Psoas muscle (tissue), 8 donors: ENCODE results near the gene TRMT13. TPM values are rescaled to one million over a fixed set of nuclear protein-coding genes. Genes with fewer than 3 reads are reported as not detected.
"Not testable (repeated sequence)": the region's sequence is repeated elsewhere in the genome, so short reads cannot be mapped to it uniquely, and the experiment has no call there.

Experiments
- ATAC-seq, 4 donors: fragments of 200-7000 bp; cut with Tn5 transposase; one replicate each; pipeline ENCODE4 v1.9.1; 2020; ENCODE audit warnings: moderate library complexity in 3 of 4, mild to moderate bottlenecking in 2 of 4
- DNase-seq, 2 donors: peaks; one replicate each; pipeline ENCODE4 v3.0.0-alpha.2; 2020
- H3K27ac ChIP-seq: fragments of 200-600 bp; one replicate; pipeline ENCODE4 v1.8.0; 2022
- H3K27me3 ChIP-seq, 3 donors: fragments of 200-600 bp in 1 of 3; one replicate each; pipeline versions ENCODE4 v1.6.1 to v1.8.0; 2013 to 2022; ENCODE audit warnings: low read length in 2 of 3, mild to moderate bottlenecking in 2 of 3, moderate library complexity in 1 of 3; ENCODE audit not compliant: insufficient read depth in 3 of 3
- H3K36me3 ChIP-seq, 2 donors: fragments of 200-600 bp in 1 of 2; one replicate each; pipeline versions ENCODE4 v1.6.1 to v1.8.0; 2013 to 2022; ENCODE audit warnings: low read depth in 1 of 2, mild to moderate bottlenecking in 1 of 2, moderate library complexity in 1 of 2; ENCODE audit not compliant: insufficient read depth in 1 of 2
- H3K4me1 ChIP-seq: fragments of 200-600 bp; one replicate; pipeline ENCODE4 v1.8.0; 2022
- H3K4me3 ChIP-seq: fragments of 200-600 bp; one replicate; pipeline ENCODE4 v1.8.0; 2022; ENCODE audit warnings: mild to moderate bottlenecking
- H3K9me3 ChIP-seq: fragments of 200-600 bp; one replicate; pipeline ENCODE4 v1.8.0; 2022
- CTCF ChIP-seq: fragments of 200-600 bp; IDR thresholded peaks from one replicate; pipeline ENCODE4 v1.8.0; 2022; ENCODE audit warnings: antibody characterized with exemption
- WGBS, 3 donors: extraction: QIAGEN DNeasy Blood & Tissue Kit; methylation state at CpG; one replicate each; pipeline versions ENCODE4 v1.1.6 to v1.1.7; 2013; 5-methylcytosine and 5-hydroxymethylcytosine counted together
- intact Hi-C, 2 donors: fragments of 100-400 bp; cut with DNase I; formaldehyde crosslinking; loops; one replicate each; pipeline versions ENCODE4 v1.11.0 to v1.14.2; 2022
- polyA plus RNA-seq, 3 donors: library from polyadenylated mRNA; stranded (reverse); fragments of 200-250 nt; gene quantifications; one replicate each; pipeline ENCODE4 v1.2.3, GENCODE V29; 2013
- total RNA-seq, 4 donors: library from RNA; stranded (reverse); fragmentation: NEBNext Ultra II Directional in 2 of 4; extraction: Animal tissue kit (Norgen Biotek cat#: 25700) in 2 of 4; gene quantifications; one replicate each; pipeline versions ENCODE4 v1.2.1 to v1.2.4, GENCODE V29; 2021 to 2023
- donor health status: healthy with polysubstance abuse.
- donor health status: DM: no; HTN: no; CAD: no; lungs with moderate emphysema.
- donor health status: Bipolar disorder and iron deficiency.
- donor health status: healthy.
- donor health status: DM: yes; HTN: yes; CAD: no.
- donor health status: DM: no; HTN: no; CAD: no.
- donor health status: DM: no; HTN: no; CAD: no.
- donor health status: DM: yes; HTN: yes; CAD: no.

TRMT13 gene
- total and polyA plus RNA-seq, 7 donors, result 4.9 to 15.2 (median 9.0) TPM

GRCh38 chr1:100183370-100183769 lies 50.4 kb downstream of the TRMT13 start:
- Histone ChIP-seq H3K4me3 (no peak overlapping the region), H3K9me3 (no peaks in the 10 kb centered on the region), H3K27ac (no peak overlapping the region), H3K4me1 (peaks cover 16% of the 10 kb centered on the region), H3K27me3 (no peaks in the 10 kb centered on the region), H3K36me3 (no peaks in the 10 kb centered on the region)
- intact Hi-C loops, result no loop called here
- no peak for DNase-seq
- no peak for TF ChIP-seq CTCF
- ATAC-seq, result no peak
- WGBS, 3 donors, result 94 to 98% (median 97%) methylated on average over 4 of the region's 4 CpGs

- H3K27me3 ChIP-seq, result no peaks in the 10 kb centered on the region
- no peak for DNase-seq
- no peaks in the 10 kb centered on the region for H3K36me3 ChIP-seq
- intact Hi-C loops, result no loop called here
- H3K4me1 ChIP-seq, result peaks cover 18% of the 10 kb centered on the region
- ATAC-seq, result no peak
- no peak overlapping the region for H3K4me3 ChIP-seq
- WGBS, 3 donors, result 15 to 32% (median 26%) methylated on average over 1 of the region's 1 CpG
- H3K27ac ChIP-seq, result no peak overlapping the region
- H3K9me3 ChIP-seq, result no peaks in the 10 kb centered on the region
- no peak for TF ChIP-seq CTCF
These were observed 51.6 kb downstream of the TRMT13 start for GRCh38 chr1:100184536-100184935.

GRCh38 chr1:100187912-100188311 lies 54.9 kb downstream of the TRMT13 start:
- H3K9me3 ChIP-seq, result no peaks in the 10 kb centered on the region
- no peaks in the 10 kb centered on the region for H3K27me3 ChIP-seq
- peak overlapping the region; percentile 51 for H3K4me3 ChIP-seq
- peak overlapping the region; percentile 98 for H3K27ac ChIP-seq
- no peaks in the 10 kb centered on the region for H3K36me3 ChIP-seq
- no peak for TF ChIP-seq CTCF
- peak; percentile 71 to 87 (median 80) for ATAC-seq
- DNase-seq, result peak; percentile 68 to 72
- H3K4me1 ChIP-seq, result peaks cover 25% of the 10 kb centered on the region
- WGBS, 3 donors, result 23 to 31% (median 25%) methylated on average over 3 of the region's 3 CpGs
- intact Hi-C loops, result loop anchor here in 1 of 2 donors (5.0 kb wide), 1 partner anchor 164 kb away; the partner anchor contains the start of gene CDC14A

- peak overlapping the region; percentile 51 for H3K4me3 ChIP-seq
- DNase-seq, result no peak
- intact Hi-C loops, result loop anchor here in 1 of 2 donors (5.0 kb wide), 1 partner anchor 164 kb away; the partner anchor contains the start of gene CDC14A
- H3K36me3 ChIP-seq, result no peaks in the 10 kb centered on the region
- no peak for TF ChIP-seq CTCF
- no peaks in the 10 kb centered on the region for H3K9me3 ChIP-seq
- H3K27me3 ChIP-seq, result no peaks in the 10 kb centered on the region
- peak; percentile 92 to 95 (median 94) for ATAC-seq
- peak overlapping the region; percentile 98 for H3K27ac ChIP-seq
- peaks cover 25% of the 10 kb centered on the region for H3K4me1 ChIP-seq
- whole genome bisulfite sequencing, 3 donors, result 14 to 27% (median 24%) methylated on average over 3 of the region's 3 CpGs
These were observed 55.7 kb downstream of the TRMT13 start for GRCh38 chr1:100188617-100189016.

GRCh38 chr1:100198596-100198995 lies 65.6 kb downstream of the TRMT13 start:
- no peaks in the 10 kb centered on the region for H3K4me1 ChIP-seq
- DNase-seq (no peak), ATAC-seq (no peak)
- TF ChIP-seq CTCF, result no peak
- no peak overlapping the region for H3K4me3 ChIP-seq
- H3K27ac ChIP-seq, result no peak overlapping the region
- no peaks in the 10 kb centered on the region for H3K27me3 ChIP-seq
- H3K9me3 ChIP-seq, result no peaks in the 10 kb centered on the region
- peaks cover 0 to 53% of the 10 kb centered on the region in 2 donors for H3K36me3 ChIP-seq
- WGBS, 3 donors, result 97 to 100% (median 97%) methylated on average over 1 of the region's 1 CpG
- intact Hi-C loops, result no loop called here

GRCh38 chr1:100200060-100200459 lies 67.1 kb downstream of the TRMT13 start:
- H3K4me1 ChIP-seq, H3K9me3 ChIP-seq, ATAC-seq, H3K27me3 ChIP-seq, H3K27ac ChIP-seq, H3K4me3 ChIP-seq, DNase-seq, intact Hi-C loops: not testable (repeated sequence)
- H3K36me3 ChIP-seq, result peaks cover 0 to 61% of the 10 kb centered on the region in 2 donors
- WGBS, 3 donors, result 64 to 72% (median 70%) methylated on average over 6 of the region's 6 CpGs
